Neuronal stem cell (in vitro differentiated cells): ENCODE results near the gene FMO3.

Experiments
- DNase-seq: peaks from one replicate; pipeline ENCODE4 v3.0.0-alpha.2; 2013; ENCODE audit warnings: low spot score
- H2AFZ ChIP-seq: one replicate; pipeline ENCODE4 v1.6.1; 2013; ENCODE audit warnings: mild to moderate bottlenecking, low read length, inconsistent platforms
- H2AK5ac ChIP-seq: 2 replicates; pipeline ENCODE4 v1.6.1; 2013; ENCODE audit warnings: low read depth, mild to moderate bottlenecking, inconsistent platforms, low read length, moderate library complexity, mixed read lengths
- H2BK120ac ChIP-seq: 2 replicates; pipeline ENCODE4 v1.6.1; 2013; ENCODE audit warnings: low read depth, mild to moderate bottlenecking, inconsistent platforms, low read length, moderate library complexity, mixed read lengths
- H2BK12ac ChIP-seq: one replicate; pipeline ENCODE4 v1.6.1; 2013; ENCODE audit warnings: low read length, inconsistent platforms
- H2BK15ac ChIP-seq: 2 replicates; pipeline ENCODE4 v1.6.1; 2013; ENCODE audit warnings: mild to moderate bottlenecking, low read length, inconsistent platforms, mixed read lengths
- H2BK5ac ChIP-seq: one replicate; pipeline ENCODE4 v1.6.1; 2013; ENCODE audit warnings: inconsistent platforms, mild to moderate bottlenecking, low read length, moderate library complexity
- H3K14ac ChIP-seq: one replicate; pipeline ENCODE4 v1.6.1; 2013; ENCODE audit warnings: low read length, inconsistent platforms
- H3K18ac ChIP-seq: 2 replicates; pipeline ENCODE4 v1.6.1; 2013; ENCODE audit warnings: low read length, inconsistent platforms
- H3K23ac ChIP-seq: 2 replicates; pipeline ENCODE4 v1.6.1; 2013; ENCODE audit warnings: low read depth, mild to moderate bottlenecking, mixed read lengths, low read length, inconsistent platforms; ENCODE audit not compliant: poor library complexity
- H3K27ac ChIP-seq: replicated peaks from 3 replicates; pipeline ENCODE4 v1.5.1; 2013; ENCODE audit warnings: low read length, inconsistent platforms
- H3K27me3 ChIP-seq, 3 experiments: 2 replicates each; pipeline ENCODE4 v1.6.1; 2013; ENCODE audit warnings: low read length in 3 of 3, mild to moderate bottlenecking in 2 of 3, inconsistent platforms in 1 of 3, low read depth in 1 of 3, mixed read lengths in 1 of 3, moderate library complexity in 1 of 3; ENCODE audit not compliant: control insufficient read depth in 3 of 3, insufficient read depth in 3 of 3
- H3K36me3 ChIP-seq, 2 donors: replicated peaks in 1 of 2; 2 replicates each; pipeline ENCODE4 v1.6.1; 2013; ENCODE audit warnings: low read length in 2 of 2; ENCODE audit not compliant: control insufficient read depth in 2 of 2, insufficient read depth in 2 of 2
- H3K4ac ChIP-seq: 2 replicates; pipeline ENCODE4 v1.6.1; 2013; ENCODE audit warnings: inconsistent platforms, mild to moderate bottlenecking, low read length, moderate library complexity
- H3K4me1 ChIP-seq, 2 donors: 1 replicate in 1 of 2; 2 replicates in 1 of 2; pipeline ENCODE4 v1.6.1; 2013; ENCODE audit warnings: low read length in 2 of 2, low read depth in 1 of 2; ENCODE audit not compliant: control insufficient read depth in 2 of 2, insufficient read depth in 1 of 2
- H3K4me2 ChIP-seq: one replicate; pipeline ENCODE4 v1.6.1; 2013; ENCODE audit warnings: mild to moderate bottlenecking, low read length, inconsistent platforms; ENCODE audit not compliant: insufficient read depth, poor library complexity, severe bottlenecking
- H3K4me3 ChIP-seq, 2 donors: 2 replicates each; pipeline ENCODE4 v1.5.1; 2013; ENCODE audit warnings: low read length in 2 of 2, mild to moderate bottlenecking in 2 of 2, inconsistent platforms in 1 of 2, moderate library complexity in 1 of 2
- H3K79me1 ChIP-seq: one replicate; pipeline ENCODE4 v1.6.1; 2013; ENCODE audit warnings: low read depth, mild to moderate bottlenecking, inconsistent platforms, low read length, moderate library complexity
- H3K9ac ChIP-seq: one replicate; pipeline ENCODE4 v1.6.1; 2013; ENCODE audit warnings: mild to moderate bottlenecking, low read depth, low read length, inconsistent platforms; ENCODE audit not compliant: poor library complexity
- H3K9me3 ChIP-seq, 2 donors: replicated peaks in 1 of 2; 2 replicates each; pipeline versions ENCODE3 to v1.6.1; 2013; ENCODE audit warnings: low read length in 2 of 2, mild to moderate bottlenecking in 2 of 2, inconsistent platforms in 1 of 2, low read depth in 1 of 2, mixed read lengths in 1 of 2, moderate library complexity in 1 of 2; ENCODE audit not compliant: control insufficient read depth in 2 of 2, insufficient read depth in 1 of 2
- H4K8ac ChIP-seq: one replicate; pipeline ENCODE4 v1.6.1; 2013; ENCODE audit warnings: low read depth, mild to moderate bottlenecking, inconsistent platforms, low read length, moderate library complexity
- H4K91ac ChIP-seq: one replicate; pipeline ENCODE4 v1.6.1; 2013; ENCODE audit warnings: low read length, low read depth, mild to moderate bottlenecking, inconsistent platforms; ENCODE audit not compliant: poor library complexity
- WGBS, 2 donors: extraction: QIAGEN DNeasy Blood & Tissue Kit; methylation state at CpG; one replicate each; pipeline ENCODE4 v1.1.7; 2013; ENCODE audit warnings: missing lambda C conversion rate in 2 of 2, mixed read lengths in 1 of 2; ENCODE audit not compliant: insufficient read length in 2 of 2, insufficient replicate concordance in 1 of 2; ENCODE audit errors: extremely low coverage in 2 of 2; 5-methylcytosine and 5-hydroxymethylcytosine counted together

The FMO3 gene

DNA sequence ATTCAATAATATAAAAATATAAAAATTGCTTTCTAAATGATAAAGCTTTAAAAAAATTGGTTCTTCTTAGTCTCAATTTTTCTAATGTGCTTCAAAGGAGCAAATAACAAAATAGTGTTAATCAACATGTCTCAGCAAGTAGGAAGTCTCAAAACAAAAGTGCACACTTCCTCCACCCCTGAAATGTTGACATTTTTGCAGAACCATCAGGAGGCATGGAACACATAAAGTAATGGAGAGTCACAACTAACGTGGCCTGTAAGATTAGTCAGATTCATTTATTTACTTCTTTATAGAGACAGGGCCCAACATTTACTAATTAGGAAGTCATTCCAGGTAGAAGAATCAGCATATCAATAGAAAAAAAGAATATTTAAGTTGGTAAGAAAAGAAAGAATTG, 59.5 kb downstream of the FMO3 start:
- no peak overlapping the region for H3K18ac ChIP-seq
- H3K4ac ChIP-seq, result no peak overlapping the region
- WGBS, 2 donors, result no CpG with 5 or more reads among the region's 1 CpG
- no peak overlapping the region for H2BK12ac ChIP-seq
- no peak overlapping the region for H3K23ac ChIP-seq
- H2BK5ac ChIP-seq, result no peak overlapping the region
- H3K4me2 ChIP-seq, result no peak overlapping the region
- no peaks in the 10 kb centered on the region for H3K79me1 ChIP-seq
- DNase-seq, result no peak
- H3K4me3 ChIP-seq, result no peak overlapping the region
- no peak overlapping the region for H3K14ac ChIP-seq
- no peak overlapping the region for H4K8ac ChIP-seq
- no peak overlapping the region for H3K9ac ChIP-seq
- H2AFZ ChIP-seq, result no peak overlapping the region
- no peaks in the 10 kb centered on the region for H3K9me3 ChIP-seq
- no peaks in the 10 kb centered on the region for H3K36me3 ChIP-seq
- no peak overlapping the region for H3K27ac ChIP-seq
- no peak overlapping the region for H2BK15ac ChIP-seq
- no peak overlapping the region for H2AK5ac ChIP-seq
- H3K27me3 ChIP-seq, result no peaks in the 10 kb centered on the region
- H3K4me1 ChIP-seq, result no peaks in the 10 kb centered on the region
- H2BK120ac ChIP-seq, result no peak overlapping the region
- no peak overlapping the region for H4K91ac ChIP-seq

GRCh38 chr1:171152549-171152948, 61.8 kb downstream of the FMO3 start:
- no CpG with 5 or more reads among the region's 2 CpGs for WGBS, 2 donors
- H4K91ac ChIP-seq, result no peak overlapping the region

GRCh38 chr1:171155484-171155883, 64.8 kb downstream of the FMO3 start:
- H3K14ac ChIP-seq, result no peak overlapping the region
- no peaks in the 10 kb centered on the region for H3K79me1 ChIP-seq
- no peak overlapping the region for H3K4ac ChIP-seq
- no peak overlapping the region for H2BK15ac ChIP-seq
- H3K9me3 ChIP-seq, result peaks cover 0 to 2% of the 10 kb centered on the region in 2 donors
- no peak for DNase-seq
- H2BK120ac ChIP-seq, result no peak overlapping the region
- no peak overlapping the region for H3K9ac ChIP-seq
- no peak overlapping the region for H3K27ac ChIP-seq
- H3K4me1 ChIP-seq, result no peaks in the 10 kb centered on the region
- H3K36me3 ChIP-seq, result no peaks in the 10 kb centered on the region
- no peak overlapping the region for H2AFZ ChIP-seq
- H2AK5ac ChIP-seq, result no peak overlapping the region
- no peak overlapping the region for H3K4me3 ChIP-seq
- no peaks in the 10 kb centered on the region for H3K27me3 ChIP-seq
- no peak overlapping the region for H3K23ac ChIP-seq
- H2BK12ac ChIP-seq, result no peak overlapping the region
- no peak overlapping the region for H4K8ac ChIP-seq
- H3K4me2 ChIP-seq, result no peak overlapping the region
- no peak overlapping the region for H4K91ac ChIP-seq
- H3K18ac ChIP-seq, result no peak overlapping the region
- no peak overlapping the region for H2BK5ac ChIP-seq

More at GRCh38 chr1:171152549-171152948, 61.8 kb downstream of the FMO3 start:
- no peaks in the 10 kb centered on the region for H3K79me1 ChIP-seq
- H2AFZ ChIP-seq, result no peak overlapping the region
- no peak overlapping the region for H3K4me3 ChIP-seq
- no peak overlapping the region for H4K8ac ChIP-seq
- H3K4me2 ChIP-seq, result no peak overlapping the region
- no peaks in the 10 kb centered on the region for H3K4me1 ChIP-seq
- no peak overlapping the region for H3K14ac ChIP-seq
- H2AK5ac ChIP-seq, result no peak overlapping the region
- no peak overlapping the region for H3K23ac ChIP-seq
- H3K9ac ChIP-seq, result no peak overlapping the region
- H2BK120ac ChIP-seq, result no peak overlapping the region
- H2BK5ac ChIP-seq, result no peak overlapping the region
- H2BK12ac ChIP-seq, result no peak overlapping the region
- H3K4ac ChIP-seq, result no peak overlapping the region
- no peaks in the 10 kb centered on the region for H3K36me3 ChIP-seq
- H3K18ac ChIP-seq, result no peak overlapping the region
- no peak overlapping the region for H2BK15ac ChIP-seq
- no peak for DNase-seq
- no peak overlapping the region for H3K27ac ChIP-seq
- no peaks in the 10 kb centered on the region for H3K27me3 ChIP-seq
- no peaks in the 10 kb centered on the region for H3K9me3 ChIP-seq

- peaks cover 0 to 2% of the 10 kb centered on the region in 2 donors for H3K9me3 ChIP-seq
- no peak overlapping the region for H3K14ac ChIP-seq
- H2AFZ ChIP-seq, result no peak overlapping the region
- no peak overlapping the region for H4K8ac ChIP-seq
- H2AK5ac ChIP-seq, result no peak overlapping the region
- no peak overlapping the region for H2BK12ac ChIP-seq
- H2BK120ac ChIP-seq, result no peak overlapping the region
- H4K91ac ChIP-seq, result no peak overlapping the region
- no peak overlapping the region for H3K18ac ChIP-seq
- no peak overlapping the region for H3K27ac ChIP-seq
- H3K4me2 ChIP-seq, result no peak overlapping the region
- no peak overlapping the region for H3K23ac ChIP-seq
- no peaks in the 10 kb centered on the region for H3K4me1 ChIP-seq
- no peak for DNase-seq
- no peak overlapping the region for H3K4me3 ChIP-seq
- H3K79me1 ChIP-seq, result no peaks in the 10 kb centered on the region
- H3K27me3 ChIP-seq, result no peaks in the 10 kb centered on the region
- H2BK15ac ChIP-seq, result no peak overlapping the region
- no peak overlapping the region for H3K4ac ChIP-seq
- no peak overlapping the region for H3K9ac ChIP-seq
- H3K36me3 ChIP-seq, result no peaks in the 10 kb centered on the region
- H2BK5ac ChIP-seq, result no peak overlapping the region
- WGBS, 2 donors, result no CpG with 5 or more reads among the region's 5 CpGs
These were observed 67.4 kb downstream of the FMO3 start for GRCh38 chr1:171158096-171158495.
